HepG2 (cell line): Measurements from ENCODE around the gene SERPINA3.

Source experiments
- CREB3 ChIP-seq: sonication (generic); formaldehyde crosslinking; IDR thresholded peaks from 2 replicates; pipeline ENCODE4 v1.5.0; 2020; ENCODE audit warnings: missing genetic modification reagents
- E2F1 ChIP-seq: sonication (generic); formaldehyde crosslinking; IDR thresholded peaks from 2 replicates; pipeline ENCODE4 v1.5.0; 2020; ENCODE audit warnings: missing genetic modification reagents
- HMGXB4 ChIP-seq, 2 experiments: sonication (generic) in 1 of 2; formaldehyde crosslinking in 1 of 2; IDR thresholded peaks; 2 replicates each; pipeline versions ENCODE4 v1.4.0 to v1.6.1; 2018 to 2020; ENCODE audit warnings: missing genetic modification reagents in 2 of 2, borderline replicate concordance in 1 of 2, low read depth in 1 of 2, mild to moderate bottlenecking in 1 of 2, missing biosample characterization in 1 of 2
- HNF1B ChIP-seq: sonication (generic); formaldehyde crosslinking; IDR thresholded peaks from 2 replicates; pipeline ENCODE4 v1.5.1; 2020; ENCODE audit warnings: mild to moderate bottlenecking, moderate library complexity, missing genetic modification reagents
- MAZ ChIP-seq, 2 experiments: sonication (generic) in 1 of 2; formaldehyde crosslinking in 1 of 2; IDR thresholded peaks; 2 replicates each; pipeline versions ENCODE4 v1.5.0 to v1.6.1; 2012 to 2020; ENCODE audit warnings: low read depth in 2 of 2, mild to moderate bottlenecking in 2 of 2, borderline replicate concordance in 1 of 2, improper control_type of control experiment in 1 of 2, low read length in 1 of 2, missing genetic modification reagents in 1 of 2, moderate library complexity in 1 of 2
- MXD1 ChIP-seq: sonication (generic); formaldehyde crosslinking; IDR thresholded peaks from 2 replicates; pipeline ENCODE4 v1.4.0; 2020; ENCODE audit warnings: mild to moderate bottlenecking, missing genetic modification reagents
- PBX3 ChIP-seq: sonication (generic); formaldehyde crosslinking; IDR thresholded peaks from 2 replicates; pipeline ENCODE4 v1.8.1; 2023; ENCODE audit warnings: missing genetic modification reagents, inconsistent platforms, borderline replicate concordance
- TAF1 ChIP-seq: sonication (generic); formaldehyde crosslinking; IDR thresholded peaks from 2 replicates; pipeline ENCODE4 v1.4.0; 2020; ENCODE audit warnings: missing genetic modification reagents

GRCh38 chr14:94638961-94639817 lies 27.0 kb downstream of the SERPINA3 start:
- TF ChIP-seq HMGXB4 (CRISPR knock-in tag; IDR thresholded peaks at IDR 0.05; ENCODE audit: borderline replicate concordance in 1 of 2, low read depth in 1 of 2) (0 out of 4 replicates have a peak, but pooled peaks of 1 of the 2 experiments have one; percentile 18), HNF1B (peak; percentile 54; the same call in 1 of the 2 replicates), MXD1 (CRISPR knock-in tag) (no peak), MAZ (IDR thresholded peaks at IDR 0.05; ENCODE audit: borderline replicate concordance, low read depth, low read length) (no peak), MAZ (CRISPR knock-in tag; IDR thresholded peaks at IDR 0.05; ENCODE audit: low read depth) (no peak), E2F1 (CRISPR knock-in tag) (no peak), CREB3 (CRISPR knock-in tag) (no peak), PBX3 (CRISPR knock-in tag) (no peak), TAF1 (no peak)
